Stimulated activated CD4-positive, alpha-beta T cell treated with anti-CD3 and anti-CD28 coated beads, Interleukin-15, amount 100 ng/mL, for 48 hours (primary cell): Measurements from ENCODE around the gene GPC6.

ENCODE experiments used
- DNase-seq, 2 donors: peaks; one replicate each; pipeline ENCODE4 v3.0.0-alpha.2; 2020; ENCODE audit warnings: low read depth in 2 of 2

Gene GPC6

GRCh38 chr13:94345374-94346195 is 1119.0 kb downstream of the GPC6 start:
- DNase-seq: no peak

GRCh38 chr13:94346261-94347019 is 1119.8 kb downstream of the GPC6 start:
- DNase-seq: peak; percentile 22 to 36

- DNase-seq: peak in 1 of 2 donors; percentile 21
These were observed 1124.8 kb downstream of the GPC6 start for GRCh38 chr13:94351292-94351990.

- DNase-seq: no peak
These were observed 1125.5 kb downstream of the GPC6 start for GRCh38 chr13:94352057-94352456.

- DNase-seq: no peak
These were observed 1126.6 kb downstream of the GPC6 start for GRCh38 chr13:94353167-94353710.

- no peak for DNase-seq
These were observed 1133.3 kb downstream of the GPC6 start for GRCh38 chr13:94359875-94360274.

- DNase-seq: peak; percentile 44 to 57
These were observed 1135.9 kb downstream of the GPC6 start for GRCh38 chr13:94362411-94362909.

- DNase-seq: no peak
These were observed 1140.1 kb downstream of the GPC6 start for GRCh38 chr13:94366677-94367076.

- DNase-seq: no peak
These were observed 1143.4 kb downstream of the GPC6 start for GRCh38 chr13:94369972-94370436.

- no peak for DNase-seq
These were observed 1145.2 kb downstream of the GPC6 start for GRCh38 chr13:94371855-94372254.

GRCh38 chr13:94382517-94382916 is 1155.9 kb downstream of the GPC6 start:
- DNase-seq: no peak

GRCh38 chr13:94382960-94383359 is 1156.4 kb downstream of the GPC6 start:
- no peak for DNase-seq

- DNase-seq: no peak
These were observed 1157.8 kb downstream of the GPC6 start for GRCh38 chr13:94384231-94384905.

GRCh38 chr13:94387047-94387446 is 1160.4 kb downstream of the GPC6 start:
- DNase-seq: no peak

GRCh38 chr13:94389604-94390351 is 1163.2 kb downstream of the GPC6 start:
- DNase-seq: no peak

- no peak for DNase-seq
These were observed 1164.3 kb downstream of the GPC6 start for GRCh38 chr13:94390881-94391280.

- DNase-seq: no peak
These were observed 1168.1 kb downstream of the GPC6 start for GRCh38 chr13:94394723-94395122.

- DNase-seq: no peak
These were observed 1169.3 kb downstream of the GPC6 start for GRCh38 chr13:94395860-94396259.

GRCh38 chr13:94399812-94400211 is 1173.2 kb downstream of the GPC6 start:
- no peak for DNase-seq

GRCh38 chr13:94400874-94401273 is 1174.3 kb downstream of the GPC6 start:
- no peak for DNase-seq
